Measurements from ENCODE around the gene EPS8.

DNA sequence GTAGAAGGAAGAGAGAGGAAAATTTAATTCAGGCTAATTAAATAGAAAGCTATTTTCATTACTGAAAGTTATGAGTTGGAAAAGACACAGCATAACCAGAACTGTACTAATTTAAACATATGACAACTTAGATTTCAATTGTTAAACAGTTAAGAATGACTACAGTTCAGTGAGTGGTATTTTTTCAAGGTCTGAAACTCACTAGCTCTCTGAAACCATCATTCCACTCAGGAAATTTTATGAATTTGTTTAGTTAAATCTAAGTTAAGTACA is 62.4 kb downstream of the EPS8 start:
- TF ChIP-seq, protein P1, sequence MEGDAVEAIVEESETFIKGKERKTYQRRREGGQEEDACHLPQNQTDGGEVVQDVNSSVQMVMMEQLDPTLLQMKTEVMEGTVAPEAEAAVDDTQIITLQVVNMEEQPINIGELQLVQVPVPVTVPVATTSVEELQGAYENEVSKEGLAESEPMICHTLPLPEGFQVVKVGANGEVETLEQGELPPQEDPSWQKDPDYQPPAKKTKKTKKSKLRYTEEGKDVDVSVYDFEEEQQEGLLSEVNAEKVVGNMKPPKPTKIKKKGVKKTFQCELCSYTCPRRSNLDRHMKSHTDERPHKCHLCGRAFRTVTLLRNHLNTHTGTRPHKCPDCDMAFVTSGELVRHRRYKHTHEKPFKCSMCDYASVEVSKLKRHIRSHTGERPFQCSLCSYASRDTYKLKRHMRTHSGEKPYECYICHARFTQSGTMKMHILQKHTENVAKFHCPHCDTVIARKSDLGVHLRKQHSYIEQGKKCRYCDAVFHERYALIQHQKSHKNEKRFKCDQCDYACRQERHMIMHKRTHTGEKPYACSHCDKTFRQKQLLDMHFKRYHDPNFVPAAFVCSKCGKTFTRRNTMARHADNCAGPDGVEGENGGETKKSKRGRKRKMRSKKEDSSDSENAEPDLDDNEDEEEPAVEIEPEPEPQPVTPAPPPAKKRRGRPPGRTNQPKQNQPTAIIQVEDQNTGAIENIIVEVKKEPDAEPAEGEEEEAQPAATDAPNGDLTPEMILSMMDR (IDR thresholded peaks at IDR 0.05): no peak
- no peak for TF ChIP-seq ZFX (IDR thresholded peaks at IDR 0.05; ENCODE audit: borderline replicate concordance)

All from 22Rv1 (cell line).